HG03060 (cell line): ENCODE data around the gene OGFOD1.

Experiments
- ATAC-seq: cut with Tn5 transposase; IDR thresholded peaks from one replicate; pipeline ENCODE4 v1.9.1; 2021; ENCODE audit warnings: low read depth, moderate number of reproducible peaks; ENCODE audit not compliant: unreplicated experiment

OGFOD1 gene

DNA sequence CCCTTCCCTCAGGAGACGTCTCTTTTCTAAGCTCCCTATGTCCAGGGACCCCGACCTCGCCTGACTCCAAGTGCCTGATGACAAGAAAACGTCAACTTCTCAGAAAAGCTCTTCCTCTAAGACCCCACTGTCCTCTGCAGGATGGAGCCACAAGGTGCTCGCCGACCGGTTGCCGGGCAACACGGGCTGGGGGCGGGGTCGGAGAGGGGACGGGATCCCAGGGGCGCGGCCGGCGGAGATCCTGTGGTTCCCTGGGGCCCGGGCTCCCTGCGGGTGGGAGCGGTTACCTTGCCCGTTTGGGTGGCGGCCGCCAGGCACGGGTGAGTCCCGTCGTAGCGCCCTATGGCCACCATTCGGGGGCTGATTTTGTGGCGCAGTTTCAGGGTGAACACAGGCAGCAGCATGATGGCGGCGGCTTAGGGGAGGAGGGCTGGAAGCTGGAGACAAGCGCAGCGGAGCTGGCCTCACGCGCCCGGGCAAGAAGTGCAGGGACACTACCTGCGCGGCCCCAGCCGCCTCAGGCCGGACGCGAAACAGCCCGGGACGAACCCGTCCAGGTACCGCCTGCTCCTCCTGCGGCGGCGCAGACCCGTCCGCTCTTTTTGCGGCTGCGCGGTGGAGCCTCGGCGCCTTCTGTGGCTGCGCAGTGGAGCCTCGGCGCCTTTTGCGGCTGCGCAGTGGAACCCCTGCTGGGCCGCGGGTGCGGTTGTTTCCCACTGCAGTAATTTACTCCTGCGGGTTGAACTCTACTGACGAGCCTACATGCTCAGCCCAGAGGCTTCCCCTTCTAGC is 68.3 kb downstream of the OGFOD1 start, which contains the start of gene BBS2:
TSS of gene BBS2 (minus strand) at position 566 of the 792 bp plus-strand sequence. CDS start at position 404, 162 bp downstream.
- peak; percentile 51 for ATAC-seq

DNA sequence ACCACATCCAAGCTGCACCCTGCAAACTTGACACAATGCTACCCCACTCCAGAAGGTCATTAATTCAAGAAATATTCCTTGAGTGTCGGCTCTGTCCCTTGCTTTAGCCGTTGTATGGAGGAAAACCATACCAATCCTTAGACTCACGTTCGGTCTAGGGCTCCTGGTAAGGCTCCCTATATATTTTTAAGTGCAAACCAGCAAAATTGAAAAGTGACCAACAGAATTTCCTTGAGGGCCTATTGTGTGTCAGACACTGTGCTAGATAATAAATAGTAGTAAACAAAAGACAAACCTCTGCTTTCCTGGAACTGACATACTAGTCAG is 68.9 kb downstream of the OGFOD1 start:
- ATAC-seq: no peak

DNA sequence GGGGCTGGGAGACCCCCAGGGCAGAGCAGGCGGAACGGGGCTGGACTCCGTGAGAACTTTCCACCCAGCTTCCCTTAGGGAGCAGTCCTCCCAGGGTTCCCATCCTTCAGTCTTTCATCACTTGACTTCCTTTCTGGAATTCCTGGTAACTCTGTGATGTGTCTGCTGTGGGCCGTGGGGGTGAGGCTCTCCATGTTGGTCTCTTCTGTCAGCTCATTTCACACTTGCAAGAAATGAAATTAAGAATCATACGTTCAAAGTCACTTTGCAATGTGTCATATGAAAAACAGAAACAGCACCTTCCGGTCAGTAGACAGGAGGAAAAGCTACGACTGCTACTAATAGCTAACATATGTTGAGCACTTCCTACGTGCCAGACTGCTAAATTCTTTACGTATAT is 73.9 kb downstream of the OGFOD1 start:
- ATAC-seq: no peak
